Skeletal muscle satellite cell (primary cell): ENCODE data around the gene HOXD13. TPM values are rescaled to one million over a fixed set of nuclear protein-coding genes. Genes with fewer than 3 reads are reported as not detected.
A peak's percentile ranks its signal among the peaks of the same experiment; 100 is the strongest.

Experiments used
- H3K27me3 ChIP-seq: 2 replicates; pipeline ENCODE4 v1.7.0; 2013; ENCODE audit warnings: low read length; ENCODE audit not compliant: control insufficient read depth, insufficient read depth
- H3K36me3 ChIP-seq: 2 replicates; pipeline ENCODE4 v1.7.0; 2013; ENCODE audit warnings: mild to moderate bottlenecking, control low read depth, low read length; ENCODE audit not compliant: insufficient read depth
- H3K4me1 ChIP-seq: 2 replicates; pipeline ENCODE4 v1.7.0; 2013; ENCODE audit warnings: low read length; ENCODE audit not compliant: control insufficient read depth, insufficient read depth
- H3K4me2 ChIP-seq: 2 replicates; pipeline ENCODE4 v1.7.0; 2013; ENCODE audit warnings: mild to moderate bottlenecking, low read length
- H3K4me3 ChIP-seq: 2 replicates; pipeline ENCODE4 v1.7.0; 2013; ENCODE audit warnings: low read length
- H3K9ac ChIP-seq: 2 replicates; pipeline ENCODE4 v1.7.0; 2013; ENCODE audit warnings: mild to moderate bottlenecking, low read depth, low read length, moderate library complexity
- H3K9me3 ChIP-seq: replicated peaks from 2 replicates; pipeline ENCODE4 v1.7.0; 2013; ENCODE audit warnings: mild to moderate bottlenecking, control low read depth, low read length
- total RNA-seq: library from RNA; depleted of rRNA; stranded (reverse); fragments of >200 nt; gene quantifications from 2 replicates; pipeline ENCODE4 v1.2.3, GENCODE V29; 2012; rRNA removed

HOXD13 gene
- not detected in 2 replicates for total RNA-seq

DNA sequence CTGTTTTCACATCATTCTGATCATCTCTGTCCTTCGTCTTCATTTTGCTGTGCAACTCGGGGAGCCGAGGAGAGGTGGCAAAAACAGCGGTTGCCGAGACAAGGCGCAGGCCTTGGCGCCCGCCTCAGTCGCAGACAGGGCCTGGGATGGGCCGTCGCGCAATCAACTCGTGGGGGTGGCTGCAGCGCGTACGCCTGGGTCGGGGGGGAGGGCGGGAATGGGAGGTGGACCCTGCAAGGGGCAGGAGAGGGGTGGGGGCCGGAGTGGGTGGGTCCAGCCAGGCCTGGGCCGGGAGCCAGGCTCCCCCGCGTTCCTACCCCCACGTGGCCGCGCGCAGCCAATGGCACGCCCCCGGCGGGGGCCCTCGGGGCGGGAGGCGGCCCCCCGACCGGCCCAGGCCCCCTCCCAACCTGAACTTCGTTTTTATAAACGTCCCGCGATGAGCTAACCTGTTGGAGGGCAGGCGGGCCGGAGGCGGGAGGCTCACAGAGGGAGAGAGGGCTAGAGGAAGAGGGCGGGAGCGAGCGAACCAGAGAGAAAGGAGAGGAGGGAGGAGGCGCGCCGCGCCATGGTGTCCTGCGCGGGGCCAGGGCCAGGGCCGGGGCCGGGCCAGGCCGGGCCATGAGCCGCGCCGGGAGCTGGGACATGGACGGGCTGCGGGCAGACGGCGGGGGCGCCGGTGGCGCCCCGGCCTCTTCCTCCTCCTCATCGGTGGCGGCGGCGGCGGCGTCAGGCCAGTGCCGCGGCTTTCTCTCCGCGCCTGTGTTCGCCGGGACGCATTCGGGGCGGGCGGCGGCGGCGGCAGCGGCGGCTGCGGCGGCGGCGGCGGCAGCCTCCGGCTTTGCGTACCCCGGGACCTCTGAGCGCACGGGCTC lies at the start of gene HOXD13:
Gene HOXD13, plus strand, starts transcription at position 452 of the 875 bp plus-strand sequence. Its CDS starts 170 bp downstream, at position 622.
- Histone ChIP-seq H3K4me2 (peak within 1 kb of the TSS; percentile 78), H3K4me1 (peaks cover 14% of the 10 kb centered on the region), H3K36me3 (no peaks in the 10 kb centered on the region), H3K27me3 (peaks cover 93% of the 10 kb centered on the region), H3K9ac (no peak within 1 kb of the TSS), H3K9me3 (no peaks in the 10 kb centered on the region), H3K4me3 (peak within 1 kb of the TSS; percentile 60)

DNA sequence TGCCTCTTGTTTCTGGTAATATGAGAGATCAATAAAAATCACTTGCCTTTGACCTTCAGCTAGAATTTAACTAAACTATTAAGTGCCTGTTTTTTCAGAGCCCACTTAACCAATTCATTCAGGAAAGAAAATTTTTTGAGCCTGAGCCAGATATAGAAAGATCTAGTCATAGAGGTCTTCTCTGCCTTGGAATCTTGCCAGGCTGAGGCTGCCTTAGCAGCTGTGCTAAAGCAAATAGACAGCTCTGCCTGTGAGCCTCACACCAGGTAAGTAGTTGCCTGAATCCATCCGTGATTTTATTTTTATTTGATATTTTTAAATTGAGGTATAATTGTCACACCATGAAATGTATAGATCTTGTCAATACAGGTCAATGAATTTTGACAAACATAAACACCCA lies 36.1 kb upstream of the HOXD13 start:
- Histone ChIP-seq H3K27me3 (peaks cover 13% of the 10 kb centered on the region), H3K9ac (no peak overlapping the region), H3K9me3 (no peaks in the 10 kb centered on the region), H3K4me3 (no peak overlapping the region), H3K36me3 (no peaks in the 10 kb centered on the region), H3K4me2 (no peak overlapping the region), H3K4me1 (no peaks in the 10 kb centered on the region)

DNA sequence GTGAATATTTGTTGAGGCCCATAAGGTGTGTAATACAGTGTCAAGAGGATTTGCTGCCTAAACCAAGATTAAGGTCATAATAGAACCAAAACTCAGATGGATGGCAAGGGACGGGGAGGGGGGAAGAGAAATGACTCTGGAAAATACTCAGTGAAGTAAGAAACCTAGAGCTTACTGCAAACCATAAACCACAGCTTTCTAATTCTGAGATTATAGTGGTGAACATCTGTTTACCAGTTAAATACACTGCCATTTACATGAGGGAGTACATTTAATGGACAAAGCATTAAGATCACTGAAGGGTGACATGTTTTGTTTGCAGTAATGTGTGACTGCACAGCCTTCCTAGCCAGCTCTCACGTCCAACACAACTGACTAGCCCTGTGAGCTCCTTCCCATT lies 28.6 kb upstream of the HOXD13 start:
- no peak overlapping the region for H3K4me2 ChIP-seq
- H3K4me1 ChIP-seq: peaks cover 18% of the 10 kb centered on the region
- H3K27me3 ChIP-seq: peaks cover 78% of the 10 kb centered on the region
- H3K4me3 ChIP-seq: no peak overlapping the region
- H3K36me3 ChIP-seq: no peaks in the 10 kb centered on the region
- peaks cover 3% of the 10 kb centered on the region for H3K9me3 ChIP-seq
- H3K9ac ChIP-seq: no peak overlapping the region

DNA sequence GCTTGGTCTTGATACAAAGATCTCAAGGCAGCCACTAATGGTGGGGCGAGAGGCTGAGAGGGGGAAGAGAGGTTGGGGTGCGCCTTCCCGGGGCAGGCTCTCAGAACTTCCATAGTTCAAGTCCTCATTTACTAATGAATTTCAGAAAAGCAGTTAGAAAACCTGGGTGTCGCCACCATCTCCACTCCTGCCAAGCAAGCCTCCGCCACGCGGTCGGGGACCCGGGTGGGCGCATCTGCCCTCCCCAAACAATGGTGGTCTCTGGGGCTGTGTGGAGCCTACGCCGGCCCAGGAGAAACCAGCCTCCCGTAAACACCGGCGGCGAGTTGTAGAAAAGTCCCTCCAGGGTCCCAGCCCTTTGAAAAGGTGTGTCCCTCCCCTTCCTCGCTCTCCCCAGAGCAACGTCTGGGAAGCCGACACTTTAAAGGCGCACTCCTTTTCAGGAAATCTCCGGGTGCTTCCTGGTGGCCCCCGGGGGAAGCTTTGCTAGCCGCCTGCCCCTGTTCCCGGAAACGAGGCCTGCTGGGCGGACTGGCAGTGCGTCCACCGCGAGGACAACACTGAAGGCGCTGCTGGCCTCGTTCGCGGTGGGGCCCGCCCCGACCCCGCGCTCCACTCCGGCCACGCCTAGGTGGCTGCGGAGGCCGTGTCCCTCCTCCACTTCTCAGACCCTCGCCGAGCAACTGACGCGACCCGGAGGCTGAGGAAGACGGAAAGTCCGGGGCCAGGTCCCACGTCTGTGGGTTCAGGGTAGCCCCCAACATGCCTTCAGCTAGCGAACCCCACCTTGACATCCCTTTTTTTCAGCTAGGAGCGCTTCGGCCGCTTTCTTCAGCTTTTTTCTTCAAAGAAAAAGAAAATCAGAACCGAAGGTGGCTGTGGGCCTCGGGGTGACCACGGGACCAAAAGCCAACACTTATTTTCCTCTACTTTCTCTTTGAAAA lies 25.6 kb upstream of the HOXD13 start:
- Histone ChIP-seq H3K4me3 (peak overlapping the region; percentile 63), H3K4me1 (peaks cover 18% of the 10 kb centered on the region), H3K27me3 (peaks cover 94% of the 10 kb centered on the region), H3K9ac (no peak overlapping the region), H3K9me3 (peaks cover 3% of the 10 kb centered on the region), H3K36me3 (no peaks in the 10 kb centered on the region), H3K4me2 (peak overlapping the region; percentile 78)

DNA sequence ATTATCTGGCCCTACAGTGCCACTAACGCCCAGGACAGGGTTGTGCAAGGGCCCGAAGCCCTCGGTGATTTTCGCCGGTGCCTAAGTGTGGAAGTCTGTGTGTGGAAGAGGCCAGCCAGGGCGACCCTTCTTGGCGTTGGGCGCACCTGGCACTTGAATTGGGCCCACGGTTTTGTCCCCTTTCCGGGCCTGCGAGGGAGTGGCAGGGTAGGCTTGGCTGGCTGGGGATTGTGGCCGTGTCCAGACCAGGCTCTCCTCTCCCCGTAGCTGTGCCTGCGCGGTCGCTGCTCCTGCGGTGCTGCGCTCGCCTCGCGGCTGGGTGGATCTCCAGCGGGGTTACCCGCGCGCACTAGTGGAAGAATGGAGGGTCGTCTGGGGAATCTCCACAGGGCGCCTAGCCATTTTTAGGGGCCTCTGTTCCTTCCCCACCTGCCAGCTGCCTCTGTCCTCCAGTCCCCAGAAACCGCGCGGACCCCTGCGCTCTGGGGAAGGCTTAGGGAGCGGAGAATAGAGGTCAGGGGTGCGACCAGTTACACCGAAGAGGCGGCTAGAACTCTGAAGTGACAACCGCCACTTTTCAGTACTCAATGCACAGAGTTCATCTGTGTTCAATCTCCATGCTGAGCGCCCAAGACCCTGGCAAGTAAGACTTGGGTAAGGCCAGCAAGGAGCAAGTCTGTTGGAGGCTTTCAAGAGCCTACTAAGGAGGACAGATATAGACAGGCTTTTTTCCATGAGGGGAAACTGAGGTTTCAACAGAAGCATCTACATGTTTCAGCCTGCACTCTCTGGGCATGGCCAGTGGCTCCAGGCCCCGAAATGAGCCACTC lies 24.7 kb upstream of the HOXD13 start:
- H3K4me1 ChIP-seq: peaks cover 18% of the 10 kb centered on the region
- H3K4me2 ChIP-seq: peak overlapping the region; percentile 78
- H3K9me3 ChIP-seq: peaks cover 3% of the 10 kb centered on the region
- H3K36me3 ChIP-seq: no peaks in the 10 kb centered on the region
- H3K27me3 ChIP-seq: peaks cover 95% of the 10 kb centered on the region
- H3K9ac ChIP-seq: no peak overlapping the region
- peak overlapping the region; percentile 63 for H3K4me3 ChIP-seq

DNA sequence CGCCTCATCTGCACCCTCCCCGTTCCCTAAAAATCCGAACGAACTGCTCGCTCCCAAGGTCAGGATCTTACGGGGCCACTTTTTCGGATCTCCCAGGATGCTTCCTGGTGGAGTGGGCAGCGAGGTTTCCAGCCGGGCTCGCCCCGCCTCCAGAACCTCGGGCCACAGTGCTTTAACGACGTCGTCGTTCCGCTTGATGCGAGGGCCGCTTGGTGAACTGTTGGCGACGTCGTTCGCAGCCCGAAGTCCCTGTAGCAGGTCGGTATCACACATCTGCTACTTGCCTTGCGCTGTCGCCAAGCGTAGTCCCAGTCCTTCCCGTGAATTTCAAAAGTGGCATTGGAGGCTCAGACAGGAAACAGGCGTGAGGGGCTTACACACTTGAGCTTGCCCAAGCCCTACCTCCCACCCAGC lies 24.1 kb upstream of the HOXD13 start:
- Histone ChIP-seq H3K4me2 (peak overlapping the region; percentile 56), H3K9ac (no peak overlapping the region), H3K36me3 (no peaks in the 10 kb centered on the region), H3K4me1 (peaks cover 18% of the 10 kb centered on the region), H3K4me3 (no peak overlapping the region), H3K27me3 (peaks cover 95% of the 10 kb centered on the region), H3K9me3 (peaks cover 3% of the 10 kb centered on the region)

DNA sequence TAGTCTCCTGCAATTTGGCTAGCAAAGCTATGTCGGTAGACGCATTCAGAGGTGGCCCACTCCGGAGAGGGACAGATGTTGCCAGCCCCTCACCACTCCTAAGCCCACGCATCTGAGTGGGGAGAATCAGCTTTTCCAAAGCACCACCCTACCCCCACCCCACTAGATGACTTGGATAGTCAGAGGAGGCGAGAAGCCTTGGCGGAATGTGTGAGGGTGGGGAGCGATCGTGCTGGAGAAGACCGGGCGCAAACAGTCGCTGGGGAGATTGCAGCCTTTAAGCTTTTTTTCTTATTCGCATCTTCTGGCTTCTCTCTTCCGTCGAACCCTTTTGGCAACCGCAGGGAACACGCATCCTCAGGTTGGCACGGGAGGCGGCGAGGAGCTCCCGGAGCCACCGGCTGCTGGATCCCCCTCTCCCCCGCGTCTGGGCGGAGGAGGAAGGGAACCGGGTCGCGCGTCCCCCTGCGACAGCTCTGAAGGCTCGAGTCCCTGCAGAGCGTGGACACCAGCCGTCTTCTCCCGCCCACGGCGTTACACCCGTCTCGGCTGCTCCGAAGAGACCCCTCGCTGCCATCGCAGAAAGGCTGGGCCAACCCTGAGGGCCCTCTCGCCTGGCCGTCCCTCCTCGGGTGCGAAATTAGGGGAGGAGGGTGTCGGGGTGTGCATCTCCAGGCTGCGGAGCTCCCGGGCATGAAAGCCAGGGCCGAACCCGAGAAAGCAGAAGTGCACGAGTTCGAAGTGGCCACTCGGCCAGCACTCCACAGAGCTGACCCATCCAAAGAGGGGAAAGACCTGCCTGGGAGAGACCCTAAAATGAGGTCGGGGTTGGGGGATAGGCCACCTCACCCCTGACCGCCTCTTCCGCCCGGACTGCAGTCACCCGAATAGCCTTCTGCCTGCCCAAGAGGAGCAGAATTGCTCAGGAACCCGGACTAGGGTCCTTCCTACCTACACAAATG lies 20.9 kb upstream of the HOXD13 start:
- H3K4me3 ChIP-seq: no peak overlapping the region
- no peak overlapping the region for H3K9ac ChIP-seq
- peaks cover 99% of the 10 kb centered on the region for H3K27me3 ChIP-seq
- H3K9me3 ChIP-seq: peaks cover 3% of the 10 kb centered on the region
- no peak overlapping the region for H3K4me2 ChIP-seq
- H3K36me3 ChIP-seq: no peaks in the 10 kb centered on the region
- peaks cover 18% of the 10 kb centered on the region for H3K4me1 ChIP-seq

DNA sequence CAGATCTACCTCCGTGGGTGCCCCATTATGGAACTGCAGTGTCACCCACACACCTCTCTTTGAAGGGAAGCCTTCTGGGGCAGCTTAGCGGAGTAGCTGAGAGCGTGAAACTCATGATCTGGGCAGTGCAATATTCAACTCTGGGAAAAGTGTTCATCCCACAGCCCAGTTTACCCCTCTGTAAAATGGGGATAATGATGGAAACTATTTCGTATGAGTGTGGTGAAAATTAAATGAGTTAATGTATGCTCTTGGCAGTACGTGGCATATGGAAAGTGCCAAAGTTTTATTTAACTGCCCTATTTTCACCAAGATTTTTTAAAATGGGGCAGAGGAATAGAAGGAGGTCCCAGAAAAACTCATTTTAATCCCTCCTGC lies 20.2 kb upstream of the HOXD13 start:
- Histone ChIP-seq H3K9me3 (peaks cover 3% of the 10 kb centered on the region), H3K4me3 (no peak overlapping the region), H3K4me2 (no peak overlapping the region), H3K9ac (no peak overlapping the region), H3K27me3 (peaks cover 99% of the 10 kb centered on the region), H3K36me3 (no peaks in the 10 kb centered on the region), H3K4me1 (peaks cover 14% of the 10 kb centered on the region)

DNA sequence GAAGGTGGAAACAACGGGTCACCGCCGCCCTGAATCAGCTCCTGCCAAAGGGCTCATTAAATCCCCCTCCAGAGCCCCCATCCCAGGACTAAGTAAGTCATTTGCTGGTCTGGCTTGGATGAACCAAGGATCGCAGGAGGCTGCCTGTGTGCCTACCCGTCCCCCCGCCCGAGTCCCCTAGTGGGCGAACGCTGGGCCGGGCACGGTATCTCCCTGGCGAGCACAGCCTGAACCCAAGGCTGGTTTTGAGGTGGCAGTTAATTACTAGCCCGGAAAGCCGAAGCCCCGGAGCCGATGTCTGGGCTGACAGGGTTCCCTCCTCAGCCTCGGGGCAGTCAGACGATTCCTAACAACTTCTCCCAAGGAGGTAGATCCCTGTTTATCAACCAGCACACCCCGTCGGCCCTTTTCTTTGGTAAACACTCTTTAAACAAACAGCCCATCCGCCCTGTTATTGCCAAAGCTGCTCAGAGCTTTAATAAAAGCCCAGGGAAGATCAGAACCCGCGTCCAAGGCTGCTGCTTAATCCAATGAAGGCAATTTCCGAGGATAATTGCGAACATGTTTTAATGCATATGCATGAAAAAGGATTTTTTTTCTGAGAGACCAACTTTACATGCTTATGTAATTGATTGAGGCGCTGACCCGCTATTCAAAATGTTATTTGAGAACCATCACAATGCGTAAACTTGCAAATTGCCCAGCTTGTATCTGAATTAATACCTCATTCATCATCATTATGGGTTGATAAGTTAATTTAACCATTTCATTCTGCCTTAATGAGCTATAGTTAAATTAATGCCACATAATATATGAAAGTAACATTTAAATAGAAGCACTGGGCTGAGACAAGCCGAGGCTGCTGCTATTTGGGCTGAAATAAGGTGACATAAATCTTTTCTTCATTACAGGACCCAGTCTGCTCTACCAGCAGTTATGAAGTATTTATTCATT lies 19.3 kb upstream of the HOXD13 start:
- Histone ChIP-seq H3K4me1 (peaks cover 5% of the 10 kb centered on the region), H3K36me3 (no peaks in the 10 kb centered on the region), H3K9me3 (peaks cover under 1% of the 10 kb centered on the region), H3K4me3 (no peak overlapping the region), H3K4me2 (no peak overlapping the region), H3K27me3 (peaks cover 99% of the 10 kb centered on the region), H3K9ac (no peak overlapping the region)
